Activated CD4-positive, CD25-positive, alpha-beta regulatory T cell treated with anti-CD3 and anti-CD28 coated beads, Interleukin-2, amount 50 U/mL, for 24 hours (primary cell): Measurements from ENCODE around the gene WNT3A.
A peak's percentile ranks its signal among the peaks of the same experiment; 100 is the strongest.

ENCODE experiments used
- ATAC-seq, 2 donors: fragments of 150-1000 bp; cut with Tn5 transposase; one replicate each; pipeline ENCODE4 v1.10.0; 2021; ENCODE audit warnings: mild to moderate bottlenecking in 1 of 2, moderate library complexity in 1 of 2

The WNT3A gene

DNA sequence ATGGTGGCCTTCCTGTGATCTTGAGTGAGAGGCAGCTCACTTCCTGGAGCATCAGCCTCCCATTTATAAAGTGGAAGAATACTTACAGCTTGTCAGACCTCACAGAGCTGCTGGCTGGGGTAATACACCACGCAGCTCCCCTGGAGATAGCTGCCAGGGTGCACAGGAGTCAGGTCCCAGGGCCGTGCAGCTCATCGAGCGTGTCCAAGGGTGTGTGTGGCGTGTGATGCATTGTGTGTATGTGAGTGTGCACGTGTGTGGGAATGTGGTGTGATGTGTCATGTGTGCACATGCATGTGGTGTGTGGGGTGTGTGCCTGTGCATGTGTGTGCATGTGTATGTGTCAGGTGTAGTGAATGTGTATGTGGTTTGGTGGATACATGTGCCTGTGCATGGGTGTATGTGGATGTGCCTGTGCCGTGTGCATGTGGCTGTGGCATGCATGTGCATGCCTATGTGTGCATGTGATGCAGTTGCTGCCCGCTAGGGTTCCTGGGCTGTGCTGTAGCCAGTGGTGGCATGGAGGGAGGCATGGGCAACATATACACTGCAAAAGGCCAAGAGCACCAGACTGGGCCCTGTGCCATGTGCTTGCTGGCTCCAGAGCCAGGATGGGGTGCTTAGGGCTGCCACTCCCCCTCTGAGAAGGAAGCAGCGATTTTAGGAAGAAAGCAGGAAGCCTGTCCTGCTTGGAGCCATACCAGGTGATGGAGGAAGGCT, 24.6 kb downstream of the WNT3A start:
- ATAC-seq = no peak

- ATAC-seq = no peak
Observed at GRCh38 chr1:228032041-228032440, 25.2 kb downstream of the WNT3A start.

- no peak for ATAC-seq
Observed at GRCh38 chr1:228033376-228033775, 26.6 kb downstream of the WNT3A start.

GRCh38 chr1:228034954-228035837, 28.4 kb downstream of the WNT3A start:
- no peak for ATAC-seq

- ATAC-seq = no peak
Observed at GRCh38 chr1:228035844-228036243, 29.0 kb downstream of the WNT3A start.

GRCh38 chr1:228036701-228037231, 30.0 kb downstream of the WNT3A start:
- ATAC-seq = no peak

DNA sequence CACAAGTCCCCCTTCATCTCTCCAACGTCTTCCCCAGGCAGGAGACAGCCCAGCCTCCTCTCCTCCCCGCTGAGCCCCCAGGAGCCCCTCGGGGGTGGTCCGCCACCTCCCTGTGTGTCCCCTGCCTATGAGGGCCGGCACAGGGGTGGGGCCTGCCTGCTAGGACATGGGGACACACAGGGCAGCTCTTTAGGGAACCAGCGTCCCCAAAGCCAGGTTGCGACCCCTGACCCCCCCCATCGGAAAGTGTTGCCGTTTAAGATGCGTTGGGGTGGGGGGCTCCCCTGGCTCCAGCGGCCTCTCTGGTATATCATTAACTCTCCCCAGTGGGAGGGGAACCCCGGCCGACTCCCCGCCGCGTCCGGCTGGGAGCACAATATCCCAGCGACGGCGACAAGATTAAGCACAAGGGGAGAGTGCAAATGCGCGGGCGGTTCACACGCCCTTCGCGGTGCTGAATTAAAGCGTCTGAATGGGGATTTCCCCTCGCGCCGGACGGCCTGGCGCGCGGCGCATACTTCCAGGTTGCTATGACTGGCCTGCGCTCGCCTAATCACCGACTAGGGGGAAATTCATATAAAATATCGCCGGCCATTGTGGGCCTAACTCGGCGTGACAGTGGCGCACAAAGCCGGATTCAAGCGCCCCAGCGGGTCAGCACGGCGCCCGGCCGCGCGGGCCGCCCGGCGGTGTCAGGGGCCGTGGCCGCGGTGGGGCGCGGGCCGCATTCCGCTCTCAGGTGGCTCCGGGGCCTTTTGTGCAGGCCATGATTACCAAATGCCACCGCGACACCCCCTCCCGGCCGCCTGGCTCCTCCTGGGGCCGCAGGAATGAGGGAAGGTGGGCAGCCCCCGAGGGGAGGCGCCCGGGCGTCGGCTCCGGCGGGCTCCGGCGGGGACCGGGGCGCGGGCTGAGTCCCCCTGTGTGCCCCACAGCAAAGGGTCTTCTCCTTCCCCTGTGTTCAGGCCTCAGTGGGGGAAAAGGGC, 30.9 kb downstream of the WNT3A start:
- peak; percentile 64 to 90 for ATAC-seq

- no peak for ATAC-seq
Observed at GRCh38 chr1:228038387-228039005, 31.7 kb downstream of the WNT3A start.

GRCh38 chr1:228039006-228039903, 32.5 kb downstream of the WNT3A start:
- ATAC-seq = no peak

DNA sequence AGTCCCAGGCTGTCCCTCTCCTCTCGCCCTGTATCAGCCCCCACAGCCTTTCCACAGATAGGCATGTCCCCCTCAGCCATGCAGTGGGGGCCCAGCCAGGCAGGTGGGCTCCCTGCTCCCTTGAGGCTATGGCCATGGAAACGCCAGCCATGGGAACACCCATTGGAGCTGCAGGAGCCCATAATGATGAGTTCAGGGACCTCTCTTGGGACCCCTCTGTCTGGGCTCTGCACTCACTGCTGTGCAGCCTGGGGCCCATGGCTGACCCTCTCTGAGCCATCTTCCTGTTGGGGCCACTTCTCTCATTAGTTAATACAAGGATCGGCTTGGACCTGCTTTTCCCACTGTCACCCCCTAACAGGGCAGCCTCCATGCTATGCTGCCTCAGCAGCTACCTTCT, 33.2 kb downstream of the WNT3A start:
- ATAC-seq = no peak

GRCh38 chr1:228041316-228041715, 34.5 kb downstream of the WNT3A start:
- no peak for ATAC-seq

GRCh38 chr1:228042508-228042907, 35.7 kb downstream of the WNT3A start:
- no peak for ATAC-seq

DNA sequence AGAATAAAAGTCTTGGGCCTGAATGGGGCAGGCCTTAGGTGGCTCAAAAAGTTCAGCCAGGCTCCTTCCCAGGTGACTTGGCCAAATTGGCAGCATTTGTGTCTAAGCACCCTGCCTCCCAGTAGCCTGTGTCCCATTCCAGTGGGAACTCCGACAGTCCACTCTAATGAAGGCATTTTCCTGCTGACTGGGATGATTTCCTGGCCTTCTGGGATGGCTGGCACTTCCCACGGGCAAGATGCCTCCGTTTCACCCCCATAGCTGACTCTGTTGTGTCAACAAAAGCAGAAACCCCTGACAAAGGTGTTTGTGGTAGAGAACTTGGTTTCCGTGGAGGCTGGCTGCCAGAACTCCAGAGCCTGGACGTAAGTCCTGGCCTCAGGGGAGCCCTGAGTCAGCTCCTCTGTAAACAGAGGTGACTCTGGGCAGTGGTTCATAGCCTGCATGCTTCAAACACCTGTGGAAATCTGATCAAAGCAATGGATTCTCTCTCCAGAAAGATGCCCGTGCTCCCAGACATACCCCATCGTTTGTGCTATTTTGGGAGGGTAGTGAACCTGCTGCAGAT, 36.6 kb downstream of the WNT3A start:
- ATAC-seq = no peak

DNA sequence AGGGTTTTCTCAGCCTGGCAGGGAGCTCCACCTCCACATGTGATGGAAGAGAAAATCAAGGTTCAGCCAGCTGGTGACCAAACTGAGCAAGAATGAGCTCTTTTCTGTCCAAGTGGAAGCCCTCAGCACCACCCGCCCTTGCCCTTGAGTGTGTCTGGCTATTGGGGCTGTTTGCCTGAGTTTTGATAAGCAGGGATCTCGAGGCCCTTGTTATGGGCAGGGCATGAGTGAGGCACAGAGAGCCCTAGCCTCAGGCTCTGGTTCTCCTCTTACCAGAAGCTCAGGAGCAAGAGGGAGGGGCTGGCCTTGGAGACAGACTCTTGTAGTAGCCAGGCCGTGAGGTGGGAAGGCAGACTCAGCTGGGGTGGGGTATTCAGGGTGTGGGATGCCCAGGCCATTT, 38.2 kb downstream of the WNT3A start:
- no peak for ATAC-seq

DNA sequence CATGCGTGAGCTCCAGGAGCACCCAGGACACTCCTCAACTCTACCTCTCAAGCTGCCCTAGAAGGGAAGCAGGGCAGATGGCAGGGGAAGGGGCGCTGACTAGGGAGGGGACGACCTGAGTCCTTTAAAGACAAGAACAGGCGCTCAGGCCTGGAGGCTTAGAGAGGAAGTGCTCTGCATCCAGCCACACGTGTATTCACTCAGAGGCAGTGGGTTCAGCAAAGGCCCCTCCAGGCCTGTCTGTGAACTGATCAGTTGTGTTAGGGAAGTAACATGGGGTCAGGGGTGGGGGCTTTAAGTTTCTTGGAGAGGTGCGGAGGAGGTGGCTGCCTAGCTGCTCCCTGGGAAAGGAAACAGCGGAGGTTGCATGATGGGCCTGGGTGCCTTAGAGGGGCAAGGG, 38.6 kb downstream of the WNT3A start:
- no peak for ATAC-seq

- ATAC-seq = no peak
Observed at GRCh38 chr1:228045871-228046270, 39.1 kb downstream of the WNT3A start.

GRCh38 chr1:228046421-228047182, 39.8 kb downstream of the WNT3A start:
- no peak for ATAC-seq

- no peak for ATAC-seq
Observed at GRCh38 chr1:228047183-228047466, 40.3 kb downstream of the WNT3A start.

GRCh38 chr1:228048120-228048519, 41.3 kb downstream of the WNT3A start:
- no peak for ATAC-seq

GRCh38 chr1:228048659-228049298, 42.0 kb downstream of the WNT3A start:
- no peak for ATAC-seq
